GM12874 (cell line): ENCODE data around the gene APOBEC3H.

Source experiments
- CTCF ChIP-seq: IDR thresholded peaks from 2 replicates; pipeline ENCODE4 v1.5.1; 2011; ENCODE audit warnings: low read depth, mild to moderate bottlenecking, control low read depth, low read length, moderate library complexity; ENCODE audit not compliant: insufficient read depth

Gene APOBEC3H

DNA sequence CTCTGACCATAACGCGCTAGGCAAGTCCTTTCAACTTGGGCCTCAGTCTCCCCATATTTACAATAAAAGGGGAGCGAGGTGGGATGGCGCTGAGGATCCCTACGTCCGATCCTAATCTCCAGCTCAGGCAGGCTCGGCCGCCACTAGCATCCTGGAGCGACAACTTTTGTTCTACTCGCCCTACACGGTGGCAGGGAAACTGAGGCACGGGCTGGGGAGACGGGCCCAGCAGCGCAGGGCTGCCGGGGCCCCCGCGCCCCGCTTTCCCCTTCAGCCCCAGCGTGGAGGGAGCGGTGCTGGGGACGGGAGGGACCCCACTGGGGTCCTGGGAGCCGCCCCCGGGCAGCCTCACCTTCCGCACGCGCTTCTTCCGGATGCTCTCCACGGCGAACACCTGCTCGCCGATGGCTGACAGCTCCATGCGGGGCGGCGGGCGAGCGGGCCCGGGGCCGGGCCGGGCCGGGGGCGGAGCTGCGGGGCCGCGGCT lies 55.0 kb downstream of the APOBEC3H start:
- TF ChIP-seq CTCF = no peak

- no peak for TF ChIP-seq CTCF
These were observed 55.6 kb downstream of the APOBEC3H start, which contains the start of gene CBX7 for GRCh38 chr22:39152511-39153219. TSS of gene CBX7 (minus strand) at chr22:39152680. CDS start at chr22:39152444, 236 bp downstream.

- no peak for TF ChIP-seq CTCF
These were observed 56.2 kb downstream of the APOBEC3H start for GRCh38 chr22:39153220-39153717.
